HG02981 (cell line): ENCODE data around the gene MREG.

Source experiments
- ATAC-seq: cut with Tn5 transposase; IDR thresholded peaks from one replicate; pipeline ENCODE4 v1.9.1; 2021; ENCODE audit warnings: mild to moderate bottlenecking, moderate library complexity; ENCODE audit not compliant: unreplicated experiment

Gene MREG

DNA sequence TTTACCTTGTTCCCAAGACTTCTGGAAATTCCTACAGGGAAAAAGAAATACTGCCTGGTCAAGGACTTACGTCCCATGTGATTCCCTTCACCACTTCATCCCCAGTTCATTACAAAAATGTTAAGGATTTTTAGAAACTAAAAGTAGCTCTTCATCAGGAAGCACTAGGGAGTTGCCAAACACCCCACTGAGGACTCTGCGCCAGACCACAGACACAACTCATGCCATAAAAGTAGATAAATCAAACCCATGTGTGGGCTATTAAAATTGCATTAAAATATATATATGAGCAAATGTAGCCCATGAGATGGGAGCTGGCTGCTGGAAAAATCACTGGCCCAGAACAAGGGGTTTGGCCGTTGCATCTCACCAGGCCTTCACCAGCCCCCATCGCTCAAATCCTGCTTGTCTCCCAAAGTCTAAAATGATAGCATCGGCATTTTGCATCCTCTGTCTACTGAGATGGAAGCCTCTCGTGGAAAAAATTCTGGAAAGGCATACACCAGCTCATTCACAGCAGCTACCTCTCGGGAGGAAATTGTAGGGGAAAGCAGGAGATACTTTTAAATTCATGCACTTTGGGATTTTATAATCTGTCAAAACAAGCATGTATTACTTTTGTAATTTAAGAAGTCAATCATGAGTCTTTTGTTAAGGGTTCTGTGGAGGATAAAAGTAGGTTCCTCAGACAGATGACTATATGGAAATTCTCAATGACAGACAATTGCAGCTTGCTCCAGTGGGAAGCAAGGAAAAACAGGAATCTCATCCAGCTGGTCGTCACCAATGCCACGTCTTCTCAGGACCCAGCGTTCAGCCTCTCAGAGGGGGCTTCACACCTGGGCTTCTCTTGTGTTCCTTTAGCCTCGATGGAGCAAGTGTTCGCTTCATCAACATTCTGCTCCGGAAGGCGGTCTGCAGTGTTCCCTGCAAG, 113.9 kb downstream of the MREG start:
- ATAC-seq, result no peak

DNA sequence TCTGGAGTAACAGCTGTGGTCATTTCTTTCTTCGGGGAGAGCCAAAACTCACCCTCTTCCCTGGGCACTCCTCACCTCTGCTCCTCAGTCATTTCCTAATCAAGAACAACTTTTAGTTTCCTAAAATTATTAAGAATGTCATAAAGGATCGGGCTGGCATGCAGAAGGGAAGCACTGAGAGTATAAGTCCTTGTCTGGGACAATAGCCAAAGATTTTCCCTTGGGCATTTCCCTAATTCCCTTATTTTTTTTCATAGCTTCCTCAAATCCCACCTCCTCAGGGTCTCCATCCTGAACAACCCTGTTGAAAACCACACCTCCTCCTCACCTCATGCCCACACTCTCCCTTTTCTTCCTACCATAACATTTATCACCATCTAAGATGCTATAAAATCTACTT, 115.0 kb downstream of the MREG start:
- no peak for ATAC-seq

DNA sequence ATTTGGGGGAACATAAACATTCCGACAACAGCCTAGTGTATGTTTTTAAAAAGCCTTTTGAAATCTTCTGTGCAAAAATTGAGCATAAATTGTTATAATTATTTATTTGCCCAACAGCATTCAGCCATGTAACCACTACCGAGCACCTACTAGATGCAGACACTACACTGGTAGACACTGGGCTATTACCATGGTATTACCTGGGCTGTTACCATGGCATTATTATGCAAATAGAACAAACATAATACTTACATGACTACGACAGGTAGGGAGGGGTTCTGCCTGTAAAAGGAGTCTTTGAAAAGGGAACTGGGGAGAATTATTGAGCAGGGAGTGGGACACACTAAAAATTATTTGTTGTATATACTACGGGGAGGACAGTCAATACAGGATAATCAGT, 116.4 kb downstream of the MREG start:
- no peak for ATAC-seq

DNA sequence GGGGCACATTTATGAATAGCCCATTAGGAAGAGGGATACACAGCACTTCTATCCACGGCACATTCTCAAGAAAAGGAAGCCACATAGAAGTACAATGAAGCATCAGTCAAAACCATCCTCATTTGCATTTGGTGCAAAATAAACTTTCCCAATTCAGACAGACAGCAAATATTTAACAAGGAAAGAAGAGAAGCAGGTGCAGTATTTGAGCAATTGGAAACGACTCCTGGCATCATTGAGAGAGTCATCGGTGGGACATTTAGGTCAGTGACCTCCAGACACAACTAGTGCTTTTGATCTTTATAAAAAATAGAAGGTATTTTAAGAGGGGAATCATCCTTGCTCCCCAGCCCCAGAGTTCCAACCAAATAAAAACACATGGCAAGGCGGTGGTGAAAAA, 118.0 kb downstream of the MREG start:
- ATAC-seq, result no peak
